Central memory CD8-positive, alpha-beta T cell (primary cell): Measurements from ENCODE around the gene GSG1L.
"Not testable (repeated sequence)": the region's sequence is repeated elsewhere in the genome, so short reads cannot be mapped to it uniquely, and the experiment has no call there.

Experiments
- ATAC-seq: fragments of 150-1000 bp; cut with Tn5 transposase; replicated peaks from 2 replicates; pipeline ENCODE4 v1.10.0; 2022; ENCODE audit warnings: mild to moderate bottlenecking, moderate FRiP score, moderate number of reproducible peaks; ENCODE audit not compliant: poor library complexity, severe bottlenecking; ENCODE audit errors: extremely low read depth
- DNase-seq, 2 donors: peaks; one replicate each; pipeline ENCODE4 v3.0.0; 2021; ENCODE audit warnings: low spot score in 2 of 2
- H3K27ac Mint-ChIP-seq: one replicate; pipeline ENCODE4 v1.8.0; 2022; ENCODE audit warnings: low read depth, mild to moderate bottlenecking, moderate library complexity, mixed read lengths
- H3K27me3 Mint-ChIP-seq: one replicate; pipeline ENCODE4 v1.8.0; 2022; ENCODE audit warnings: mixed read lengths
- H3K36me3 Mint-ChIP-seq: one replicate; pipeline ENCODE4 v1.8.0; 2022; ENCODE audit warnings: mild to moderate bottlenecking, moderate library complexity, mixed read lengths; ENCODE audit not compliant: insufficient read depth
- H3K4me1 Mint-ChIP-seq: one replicate; pipeline ENCODE4 v1.8.0; 2022; ENCODE audit warnings: mixed read lengths
- H3K4me3 Mint-ChIP-seq: one replicate; pipeline ENCODE4 v1.8.0; 2022; ENCODE audit warnings: mild to moderate bottlenecking, moderate library complexity, mixed read lengths
- H3K9me3 Mint-ChIP-seq: one replicate; pipeline ENCODE4 v1.8.0; 2022; ENCODE audit warnings: mixed read lengths

The GSG1L gene

GRCh38 chr16:27999687-28000086 lies 63.8 kb downstream of the GSG1L start:
- Mint-ChIP-seq H3K27ac (no peak overlapping the region), H3K4me1 (peaks cover 14% of the 10 kb centered on the region), H3K4me3 (no peak overlapping the region), H3K9me3 (no peaks in the 10 kb centered on the region), H3K36me3 (no peaks in the 10 kb centered on the region), H3K27me3 (peaks cover 19% of the 10 kb centered on the region)
- no peak for ATAC-seq
- DNase-seq, result no peak

- DNase-seq (no peak), ATAC-seq (no peak)
- Mint-ChIP-seq H3K4me1 (peaks cover 14% of the 10 kb centered on the region), H3K9me3 (no peaks in the 10 kb centered on the region), H3K4me3 (no peak overlapping the region), H3K27ac (no peak overlapping the region), H3K27me3 (peaks cover 2% of the 10 kb centered on the region), H3K36me3 (no peaks in the 10 kb centered on the region)
These were observed 68.1 kb downstream of the GSG1L start for GRCh38 chr16:27995378-27995777.

GRCh38 chr16:27994686-27995085 lies 68.8 kb downstream of the GSG1L start:
- Mint-ChIP-seq H3K27ac (no peak overlapping the region), H3K4me1 (peaks cover 14% of the 10 kb centered on the region), H3K36me3 (no peaks in the 10 kb centered on the region), H3K4me3 (no peak overlapping the region), H3K27me3 (no peaks in the 10 kb centered on the region), H3K9me3 (no peaks in the 10 kb centered on the region)
- no peak for DNase-seq
- no peak for ATAC-seq

GRCh38 chr16:27993587-27993986 lies 69.9 kb downstream of the GSG1L start:
- ATAC-seq, result no peak
- DNase-seq, result no peak
- H3K4me3 Mint-ChIP-seq, result no peak overlapping the region
- H3K27ac Mint-ChIP-seq, result no peak overlapping the region
- no peaks in the 10 kb centered on the region for H3K27me3 Mint-ChIP-seq
- H3K9me3 Mint-ChIP-seq, result no peaks in the 10 kb centered on the region
- peaks cover 14% of the 10 kb centered on the region for H3K4me1 Mint-ChIP-seq
- H3K36me3 Mint-ChIP-seq, result no peaks in the 10 kb centered on the region

GRCh38 chr16:27991876-27992275 lies 71.6 kb downstream of the GSG1L start:
- Mint-ChIP-seq H3K4me1 (peaks cover 14% of the 10 kb centered on the region), H3K27ac (no peak overlapping the region), H3K9me3 (no peaks in the 10 kb centered on the region), H3K4me3 (no peak overlapping the region), H3K36me3 (no peaks in the 10 kb centered on the region), H3K27me3 (no peaks in the 10 kb centered on the region)
- ATAC-seq (no peak), DNase-seq (no peak)

- DNase-seq, result no peak
- no peak overlapping the region for H3K4me3 Mint-ChIP-seq
These were observed 77.5 kb downstream of the GSG1L start for GRCh38 chr16:27985981-27986380.

GRCh38 chr16:27984121-27984520 lies 79.4 kb downstream of the GSG1L start:
- no peaks in the 10 kb centered on the region for H3K9me3 Mint-ChIP-seq
- no peaks in the 10 kb centered on the region for H3K4me1 Mint-ChIP-seq
- peaks cover 3% of the 10 kb centered on the region for H3K36me3 Mint-ChIP-seq
- no peak overlapping the region for H3K4me3 Mint-ChIP-seq
- no peak for ATAC-seq
- peaks cover 17% of the 10 kb centered on the region for H3K27me3 Mint-ChIP-seq
- no peak for DNase-seq
- H3K27ac Mint-ChIP-seq, result no peak overlapping the region

More at GRCh38 chr16:27985981-27986380, 77.5 kb downstream of the GSG1L start:
- no peak for ATAC-seq
- peaks cover 3% of the 10 kb centered on the region for H3K36me3 Mint-ChIP-seq
- H3K9me3 Mint-ChIP-seq, result no peaks in the 10 kb centered on the region
- H3K4me1 Mint-ChIP-seq, result no peaks in the 10 kb centered on the region
- H3K27me3 Mint-ChIP-seq, result peaks cover 14% of the 10 kb centered on the region
- H3K27ac Mint-ChIP-seq, result no peak overlapping the region

- no peak for ATAC-seq
- Mint-ChIP-seq H3K4me1 (no peaks in the 10 kb centered on the region), H3K27ac (no peak overlapping the region), H3K36me3 (peaks cover 3% of the 10 kb centered on the region), H3K4me3 (no peak overlapping the region), H3K9me3 (no peaks in the 10 kb centered on the region), H3K27me3 (peaks cover 23% of the 10 kb centered on the region)
- no peak for DNase-seq
These were observed 80.3 kb downstream of the GSG1L start for GRCh38 chr16:27983244-27983643.

GRCh38 chr16:27982184-27982583 lies 81.3 kb downstream of the GSG1L start:
- ATAC-seq, result no peak
- no peaks in the 10 kb centered on the region for H3K4me1 Mint-ChIP-seq
- no peak overlapping the region for H3K4me3 Mint-ChIP-seq
- no peak overlapping the region for H3K27ac Mint-ChIP-seq
- H3K27me3 Mint-ChIP-seq, result peaks cover 28% of the 10 kb centered on the region
- H3K9me3 Mint-ChIP-seq, result no peaks in the 10 kb centered on the region
- DNase-seq, result no peak
- H3K36me3 Mint-ChIP-seq, result peaks cover 3% of the 10 kb centered on the region

GRCh38 chr16:27980919-27981700 lies 82.4 kb downstream of the GSG1L start:
- Mint-ChIP-seq H3K36me3 (peaks cover 3% of the 10 kb centered on the region), H3K4me1 (no peaks in the 10 kb centered on the region), H3K9me3 (no peaks in the 10 kb centered on the region), H3K4me3 (no peak overlapping the region), H3K27ac (no peak overlapping the region), H3K27me3 (peaks cover 39% of the 10 kb centered on the region)
- ATAC-seq (no peak), DNase-seq (no peak)

GRCh38 chr16:27980076-27980775 lies 83.3 kb downstream of the GSG1L start:
- H3K27me3 Mint-ChIP-seq, result peaks cover 39% of the 10 kb centered on the region
- no peak overlapping the region for H3K4me3 Mint-ChIP-seq
- peaks cover under 1% of the 10 kb centered on the region for H3K36me3 Mint-ChIP-seq
- no peak overlapping the region for H3K27ac Mint-ChIP-seq
- H3K9me3 Mint-ChIP-seq, result no peaks in the 10 kb centered on the region
- DNase-seq (no peak), ATAC-seq (no peak)
- no peaks in the 10 kb centered on the region for H3K4me1 Mint-ChIP-seq

GRCh38 chr16:27979668-27980067 lies 83.8 kb downstream of the GSG1L start:
- peaks cover 36% of the 10 kb centered on the region for H3K27me3 Mint-ChIP-seq
- not testable (repeated sequence) for H3K9me3 Mint-ChIP-seq, H3K27ac Mint-ChIP-seq, H3K4me3 Mint-ChIP-seq, H3K4me1 Mint-ChIP-seq, H3K36me3 Mint-ChIP-seq, ATAC-seq, DNase-seq

GRCh38 chr16:27978876-27979275 lies 84.6 kb downstream of the GSG1L start:
- no peaks in the 10 kb centered on the region for H3K36me3 Mint-ChIP-seq
- H3K27ac Mint-ChIP-seq, result no peak overlapping the region
- H3K4me3 Mint-ChIP-seq, result no peak overlapping the region
- peaks cover 43% of the 10 kb centered on the region for H3K27me3 Mint-ChIP-seq
- H3K4me1 Mint-ChIP-seq, result no peaks in the 10 kb centered on the region
- ATAC-seq, result no peak
- no peaks in the 10 kb centered on the region for H3K9me3 Mint-ChIP-seq
- no peak for DNase-seq
